ENCODE results near the gene RRP7A.
"Not testable (repeated sequence)": the region's sequence is repeated elsewhere in the genome, so short reads cannot be mapped to it uniquely, and the experiment has no call there.

RRP7A gene

DNA sequence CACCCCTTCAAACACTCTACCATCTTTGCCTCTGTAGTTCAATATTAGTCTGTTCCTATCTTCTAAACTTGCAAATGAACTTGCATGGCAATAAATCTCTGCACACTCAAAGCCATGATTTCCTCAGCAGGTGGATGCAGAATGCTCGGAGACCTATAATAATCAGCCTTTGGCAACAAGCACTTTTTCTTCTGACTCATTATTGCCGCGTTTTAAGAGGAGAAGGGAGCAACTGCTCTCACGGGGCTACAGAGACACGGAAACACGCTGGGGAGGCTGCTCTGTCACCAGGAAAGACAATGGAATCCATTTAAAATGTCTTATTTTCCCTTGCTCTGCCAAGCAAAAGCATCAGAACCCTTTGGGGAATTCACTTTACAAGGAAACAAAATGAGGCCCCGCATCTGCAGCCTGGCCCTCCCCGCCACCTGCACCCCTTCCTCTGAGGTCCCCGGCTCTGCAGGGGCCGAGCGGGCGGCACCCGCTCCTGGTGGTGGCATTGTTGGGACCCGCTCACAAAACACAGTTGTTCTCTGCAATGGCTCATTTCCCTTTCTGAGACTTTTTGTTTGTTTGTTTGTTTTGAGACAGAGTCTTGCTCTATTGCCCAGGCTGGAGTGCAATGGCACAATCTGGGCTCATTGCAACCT, 15.6 kb upstream of the RRP7A start:
- DNase-seq (ENCODE audit: low spot score), result not testable (repeated sequence)

DNA sequence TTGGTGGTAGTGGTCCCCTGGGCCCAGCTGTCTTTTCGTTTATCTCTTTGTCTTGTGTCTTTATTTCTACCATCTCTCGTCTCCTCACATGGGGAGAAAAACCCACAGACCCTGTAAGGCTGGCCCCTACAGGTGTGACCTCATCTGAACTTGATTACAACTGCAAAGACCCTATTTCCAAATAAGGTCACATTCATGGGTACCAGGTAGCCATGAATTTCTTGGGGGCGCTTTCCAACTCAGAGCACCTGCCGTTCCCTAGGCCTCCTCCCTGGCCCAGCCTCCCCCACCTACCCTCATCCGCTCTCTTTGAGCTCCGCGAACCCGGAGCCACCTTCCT, 14.0 kb upstream of the RRP7A start:
- DNase-seq (ENCODE audit: low spot score), result no peak

DNA sequence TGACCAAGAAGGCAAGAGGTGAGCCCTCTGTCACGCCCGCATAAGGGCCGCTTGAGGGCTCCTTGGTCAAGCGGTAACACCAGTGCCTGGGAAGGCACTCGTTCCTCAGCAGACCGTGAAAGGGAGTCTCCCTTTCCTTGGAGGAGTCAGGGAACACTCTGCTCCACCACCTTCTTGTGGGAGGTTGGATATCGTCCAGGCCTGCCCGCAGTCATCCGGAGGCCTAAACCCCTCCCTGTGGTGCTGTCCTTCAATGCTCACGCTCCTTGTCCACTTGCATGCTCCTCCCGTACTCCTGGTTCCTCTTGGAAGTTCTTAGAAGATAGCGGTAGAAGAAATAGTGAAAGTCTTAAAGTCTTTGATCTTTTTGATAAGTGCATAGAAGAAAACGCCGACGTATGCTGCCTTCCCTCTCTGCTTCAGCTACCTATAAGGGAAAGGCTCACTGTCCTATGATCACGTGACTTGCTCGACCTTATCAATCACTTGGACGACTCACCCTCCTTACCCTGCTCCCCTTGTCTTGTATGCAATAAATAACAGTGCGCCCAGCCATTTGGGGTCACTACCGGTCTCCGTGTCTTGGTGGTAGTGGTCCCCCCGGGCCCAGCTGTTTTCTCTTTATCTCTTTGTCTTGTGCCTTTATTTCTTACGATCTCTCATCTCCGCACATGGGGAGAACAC, 11.9 kb upstream of the RRP7A start:
- not testable (repeated sequence) for DNase-seq (ENCODE audit: low spot score)

DNA sequence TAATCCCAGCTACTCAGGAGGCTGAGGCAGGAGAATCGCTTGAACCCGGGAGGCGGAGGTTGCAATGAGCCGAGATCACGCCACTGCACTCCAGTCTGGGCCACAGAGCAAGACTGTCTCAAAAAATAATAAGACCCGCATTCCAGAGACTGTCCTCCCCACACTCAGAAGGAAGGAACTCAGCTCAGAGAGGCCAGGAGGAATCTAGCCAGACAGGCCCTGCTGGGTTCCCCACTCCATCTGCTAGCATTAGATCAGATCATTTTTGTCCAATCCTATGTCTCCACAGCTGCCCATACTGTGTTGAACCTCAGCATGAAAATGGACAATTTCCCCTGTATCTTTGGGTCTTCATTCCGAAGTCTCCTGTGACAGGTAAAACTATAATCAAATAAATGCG, 9.8 kb upstream of the RRP7A start:
- DNase-seq (ENCODE audit: low spot score), result not testable (repeated sequence)

DNA sequence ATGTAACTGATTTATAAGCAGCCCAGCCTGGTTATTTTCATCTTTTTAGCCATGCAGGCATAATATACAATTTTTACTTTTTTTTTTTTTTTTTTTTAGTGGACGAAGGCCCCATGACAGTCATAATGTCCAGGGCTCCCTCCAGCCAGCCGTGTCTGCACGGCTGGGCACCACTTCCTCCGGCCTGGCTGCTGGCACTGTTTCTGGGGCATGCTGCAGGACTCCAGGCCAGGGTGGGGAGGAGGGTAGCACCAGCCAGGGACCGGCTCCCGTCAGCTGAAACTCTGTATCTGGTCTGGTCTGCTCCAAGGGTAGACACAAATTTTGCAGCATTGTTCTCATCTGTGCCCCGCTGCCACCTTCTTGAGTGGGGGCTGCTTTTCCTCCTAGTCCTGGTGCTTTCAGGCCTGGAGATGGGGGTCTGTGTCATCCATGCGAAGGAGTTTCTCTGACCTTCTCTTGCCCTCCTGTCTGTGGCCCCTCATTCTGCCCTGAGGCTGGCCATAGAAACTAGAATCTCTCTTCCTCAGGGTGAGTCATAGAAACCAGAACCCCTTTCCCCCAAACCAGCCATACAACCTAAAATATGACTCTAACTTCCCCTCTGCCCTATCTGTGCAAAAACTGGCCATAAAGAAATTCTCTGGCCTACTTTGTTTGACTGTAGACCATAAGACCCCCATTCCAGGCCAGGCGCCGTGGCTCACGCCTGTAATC, 9.2 kb upstream of the RRP7A start:
- no peak for DNase-seq (ENCODE audit: low spot score)

DNA sequence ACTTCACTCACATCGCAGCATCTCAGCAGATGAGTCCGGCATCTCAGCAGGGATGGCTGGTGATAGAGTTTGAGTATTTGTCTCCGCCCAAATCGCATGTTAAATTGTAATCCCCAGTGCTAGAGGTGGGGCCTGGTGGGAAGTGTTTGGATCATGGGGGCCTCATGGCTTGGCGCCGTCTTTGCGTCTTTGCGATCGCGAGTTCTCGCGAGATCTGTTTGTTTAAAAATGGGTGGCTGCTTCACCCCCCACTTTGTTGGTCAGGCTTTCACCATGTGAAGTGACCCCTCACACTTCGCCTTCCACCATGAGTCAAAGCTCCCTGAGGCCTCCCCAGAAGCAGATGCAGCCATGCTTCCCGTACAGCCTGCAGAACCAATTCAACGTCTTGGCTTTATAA, 3.0 kb upstream of the RRP7A start:
- DNase-seq (ENCODE audit: low spot score), result no peak

DNA sequence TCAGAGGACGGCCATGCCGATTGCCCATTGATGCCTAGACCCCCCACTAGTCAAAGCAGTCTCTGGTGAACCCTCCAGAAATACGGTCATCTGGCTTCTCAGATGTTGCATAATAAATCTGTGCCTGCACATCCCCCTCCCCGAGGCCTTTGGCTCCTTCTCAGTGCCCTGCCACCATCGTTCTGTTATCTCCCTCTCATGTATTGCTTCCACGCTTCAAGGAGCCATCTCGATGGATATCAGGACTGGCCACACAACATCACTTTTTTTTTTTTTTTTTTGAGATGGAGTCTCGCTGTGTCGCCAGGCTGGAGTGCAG, 1.6 kb upstream of the RRP7A start:
- no peak for DNase-seq (ENCODE audit: low spot score)

DNA sequence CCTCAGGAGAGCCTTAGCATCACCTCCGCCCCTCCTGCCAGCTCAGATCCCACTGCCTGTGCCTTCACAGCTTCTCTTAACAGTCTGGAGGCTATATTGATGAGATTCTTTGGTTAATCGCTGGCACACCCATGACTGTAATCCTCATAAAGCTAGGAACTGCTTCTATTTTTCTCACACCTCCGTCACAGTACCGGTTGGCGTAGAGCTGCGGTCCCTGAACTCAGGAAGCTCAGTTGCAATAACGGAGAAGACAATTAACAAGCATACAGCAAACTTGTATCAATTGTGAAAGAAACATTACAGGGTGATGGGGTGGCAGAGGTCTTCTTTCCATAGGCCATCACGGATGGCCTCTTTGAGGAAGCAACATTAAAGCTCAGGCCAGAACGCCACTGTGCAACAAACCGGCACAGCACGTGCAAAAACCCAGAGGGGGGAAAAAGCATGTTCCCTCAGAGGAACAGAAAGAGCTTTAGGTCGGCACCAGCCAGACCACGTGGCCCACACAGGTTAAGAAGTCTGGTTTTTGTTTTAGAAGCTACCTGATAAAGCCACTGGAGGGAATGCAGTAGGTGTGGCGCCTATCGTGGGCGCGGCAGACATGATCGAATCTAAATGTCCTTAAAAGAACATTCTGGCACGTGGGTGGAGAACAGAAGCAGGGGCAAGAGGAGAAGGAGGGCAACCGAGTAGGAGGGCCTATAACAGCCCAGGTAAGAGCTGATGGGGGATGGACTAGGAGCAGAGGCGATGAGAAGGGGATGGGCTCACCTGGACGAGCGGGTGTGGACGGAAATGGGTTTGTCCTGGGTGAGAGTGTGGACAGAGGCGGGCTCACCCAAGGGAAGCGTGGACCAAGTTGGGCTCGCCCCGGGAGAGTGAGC, 715 bp downstream of the RRP7A start:
- DNase-seq (ENCODE audit: low spot score), result not testable (repeated sequence)

DNA sequence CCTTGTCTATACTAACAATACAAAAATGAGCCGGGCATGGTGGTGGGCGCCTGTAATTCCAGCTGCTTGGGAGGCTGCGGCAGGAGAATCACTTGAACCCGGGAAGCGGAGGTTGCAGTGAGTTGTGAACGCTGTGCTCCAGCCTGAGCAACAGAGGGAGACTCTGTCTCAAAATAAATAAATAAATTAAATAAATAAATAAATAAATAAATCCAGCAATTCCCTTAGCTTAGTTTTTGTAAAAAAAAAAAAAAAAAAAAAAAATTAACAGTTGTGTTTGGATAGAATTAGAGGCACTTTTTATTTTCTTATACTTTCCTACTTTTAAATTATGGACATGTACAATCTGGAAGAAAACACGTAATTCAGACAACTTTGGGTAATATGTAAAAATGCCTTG, 2.5 kb downstream of the RRP7A start:
- DNase-seq (ENCODE audit: low spot score), result not testable (repeated sequence)

DNA sequence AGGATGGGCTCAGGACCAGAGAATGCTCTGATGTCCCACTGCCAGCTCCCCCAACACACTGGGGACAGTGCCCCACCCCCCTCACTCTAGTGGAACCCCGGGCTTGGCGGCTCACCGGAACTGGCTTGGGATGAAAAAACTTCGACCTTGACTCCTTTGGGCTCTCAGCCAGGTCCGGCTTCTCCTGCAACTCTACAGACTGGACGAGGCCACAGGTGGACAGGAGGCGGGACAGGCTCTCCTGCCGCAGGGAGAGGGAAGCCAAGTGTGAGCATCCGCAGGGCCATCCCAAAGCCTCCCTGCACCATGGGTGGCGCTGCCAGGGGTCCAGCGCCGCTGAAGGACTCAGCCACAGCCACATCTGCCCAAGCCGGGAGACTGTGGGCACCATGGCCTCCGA, 3.7 kb downstream of the RRP7A start:
- no peak for DNase-seq (ENCODE audit: low spot score)

DNA sequence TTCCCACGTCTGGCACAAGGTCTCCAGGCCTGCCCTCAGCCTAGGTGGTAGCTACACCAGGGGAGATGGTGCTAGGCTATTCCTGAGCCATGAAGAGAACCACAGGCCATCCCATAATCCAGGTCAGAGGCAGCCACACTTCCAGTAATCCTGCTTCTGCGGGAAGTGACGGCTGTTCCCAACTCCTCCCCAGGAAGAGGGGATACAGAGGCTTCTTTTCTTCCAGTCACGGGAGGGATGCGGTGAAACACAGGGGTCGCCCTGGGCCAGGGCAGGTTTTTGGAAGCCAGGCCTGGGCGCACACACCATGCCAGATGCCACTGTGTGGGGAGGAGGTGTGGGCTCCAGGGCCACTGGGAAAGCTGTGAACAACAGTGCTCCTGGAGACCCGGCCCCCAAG, 4.3 kb downstream of the RRP7A start:
- not testable (repeated sequence) for DNase-seq (ENCODE audit: low spot score)

DNA sequence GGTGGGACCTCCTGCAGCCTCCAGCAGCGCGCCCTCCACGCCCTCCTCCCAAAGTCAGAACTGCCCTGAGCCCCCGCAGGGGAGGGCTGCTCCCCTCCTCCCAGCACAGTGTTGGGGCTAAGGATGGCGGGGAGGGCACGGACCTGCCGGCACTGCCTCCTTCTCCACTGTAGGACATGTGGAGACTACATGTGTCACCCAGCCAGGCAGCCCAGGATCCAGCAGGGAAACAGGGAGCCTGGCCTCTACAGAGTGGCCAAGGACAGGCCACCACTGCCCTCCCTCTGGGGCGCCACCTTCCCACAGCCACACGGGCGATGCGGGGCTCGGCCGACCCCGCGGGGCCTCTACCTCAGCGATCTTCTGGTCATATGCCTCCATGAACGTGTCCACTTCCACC, 5.3 kb downstream of the RRP7A start:
- not testable (repeated sequence) for DNase-seq (ENCODE audit: low spot score)

DNA sequence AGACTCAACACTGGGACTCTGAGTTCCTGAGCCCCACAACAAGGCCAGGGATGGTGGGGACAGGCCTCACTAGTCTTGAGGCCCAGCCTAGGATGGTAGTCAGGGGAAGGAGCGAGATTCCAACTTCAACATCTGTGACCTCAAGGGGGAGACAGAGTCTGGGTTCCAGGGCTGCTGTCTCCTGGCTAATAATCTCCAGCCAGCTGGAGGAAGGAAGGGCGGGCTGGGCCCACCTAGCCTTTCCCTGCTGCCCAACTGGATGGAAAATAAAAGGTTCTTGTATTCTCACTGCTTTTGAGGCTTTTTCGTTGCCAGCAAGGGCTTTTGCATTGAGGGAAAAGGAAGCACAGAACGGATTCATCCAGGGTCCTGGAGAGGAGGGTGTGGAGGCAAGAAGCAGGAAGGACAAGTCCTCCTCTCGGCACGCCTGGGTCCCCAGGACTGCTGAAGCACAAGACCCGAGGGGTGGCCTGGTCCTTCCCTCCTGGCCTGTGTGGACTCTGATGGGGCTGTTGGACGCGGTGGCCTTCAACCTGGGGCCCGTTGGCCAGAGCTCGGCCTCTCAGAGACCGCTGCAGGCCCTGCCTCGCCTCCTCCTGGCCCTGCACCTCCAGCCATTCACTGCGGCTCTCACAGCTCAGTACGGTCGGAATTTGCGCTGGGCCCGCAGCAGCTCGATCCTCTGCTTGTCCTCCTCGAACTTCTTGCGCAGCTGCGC, 7.2 kb downstream of the RRP7A start:
- DNase-seq (ENCODE audit: low spot score), result not testable (repeated sequence)

DNA sequence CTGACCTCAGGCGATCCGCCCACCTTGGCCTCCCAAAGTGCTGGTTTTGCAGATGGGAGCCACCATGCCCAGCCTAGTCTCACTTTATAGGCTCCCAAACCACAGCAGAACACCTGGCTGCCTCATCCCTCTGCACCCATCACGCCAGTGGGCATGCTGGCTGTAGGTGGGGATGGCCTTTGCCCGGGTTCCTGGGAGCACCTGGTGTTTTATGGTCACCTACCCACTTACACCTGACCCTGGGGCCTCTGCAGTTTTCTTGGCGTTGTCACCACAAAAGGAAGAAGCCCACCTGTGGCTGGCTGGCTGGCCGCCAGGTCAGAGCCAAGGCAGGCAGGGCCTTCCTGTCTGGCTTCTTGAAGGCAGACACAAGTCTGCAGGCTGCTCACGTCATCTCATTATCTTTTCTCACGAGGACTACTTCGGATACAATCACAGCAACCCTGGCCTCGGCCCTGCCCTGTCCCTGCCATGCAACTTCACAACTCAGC, 8.2 kb downstream of the RRP7A start:
- no peak for DNase-seq (ENCODE audit: low spot score)

DNA sequence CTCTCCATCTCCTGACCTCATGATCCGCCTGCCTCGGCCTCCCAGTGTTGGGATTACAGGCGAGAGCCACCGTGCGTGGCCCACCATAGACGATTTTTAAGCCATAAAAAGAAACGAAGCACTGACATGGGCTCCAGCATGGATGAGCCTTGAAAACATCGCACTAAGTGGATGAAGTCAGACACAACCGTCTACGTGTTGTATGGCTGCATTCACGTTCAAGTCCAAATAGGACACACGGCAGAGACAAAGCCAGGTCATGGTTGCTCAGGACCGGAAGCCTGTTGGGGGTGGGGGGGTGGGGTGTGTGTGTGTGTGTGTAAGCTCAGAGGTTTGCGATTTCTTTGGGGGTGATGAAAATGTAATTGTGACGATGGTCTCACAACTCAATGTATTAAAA, 10.0 kb downstream of the RRP7A start:
- DNase-seq (ENCODE audit: low spot score), result no peak

DNA sequence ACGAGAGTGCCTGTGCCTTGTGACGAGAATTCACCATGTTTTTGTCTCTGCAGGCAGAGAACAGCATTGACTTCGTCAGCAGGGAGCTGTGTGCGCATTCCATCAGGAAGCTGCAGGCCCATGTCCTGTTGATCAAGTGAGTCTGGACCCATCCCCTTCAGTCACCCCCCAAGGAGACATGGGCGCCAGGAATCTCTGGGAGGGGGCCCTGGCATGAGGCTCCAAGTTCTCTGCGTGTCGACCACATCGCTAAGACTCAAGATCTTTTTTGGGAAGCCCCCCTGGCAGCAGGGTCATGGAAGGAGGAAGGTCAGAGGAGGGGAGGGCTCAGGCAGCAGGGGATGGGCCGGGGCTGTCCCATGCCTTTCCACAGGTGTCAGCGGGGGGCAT, 10.6 kb downstream of the RRP7A start:
- not testable (repeated sequence) for DNase-seq (ENCODE audit: low spot score)

DNA sequence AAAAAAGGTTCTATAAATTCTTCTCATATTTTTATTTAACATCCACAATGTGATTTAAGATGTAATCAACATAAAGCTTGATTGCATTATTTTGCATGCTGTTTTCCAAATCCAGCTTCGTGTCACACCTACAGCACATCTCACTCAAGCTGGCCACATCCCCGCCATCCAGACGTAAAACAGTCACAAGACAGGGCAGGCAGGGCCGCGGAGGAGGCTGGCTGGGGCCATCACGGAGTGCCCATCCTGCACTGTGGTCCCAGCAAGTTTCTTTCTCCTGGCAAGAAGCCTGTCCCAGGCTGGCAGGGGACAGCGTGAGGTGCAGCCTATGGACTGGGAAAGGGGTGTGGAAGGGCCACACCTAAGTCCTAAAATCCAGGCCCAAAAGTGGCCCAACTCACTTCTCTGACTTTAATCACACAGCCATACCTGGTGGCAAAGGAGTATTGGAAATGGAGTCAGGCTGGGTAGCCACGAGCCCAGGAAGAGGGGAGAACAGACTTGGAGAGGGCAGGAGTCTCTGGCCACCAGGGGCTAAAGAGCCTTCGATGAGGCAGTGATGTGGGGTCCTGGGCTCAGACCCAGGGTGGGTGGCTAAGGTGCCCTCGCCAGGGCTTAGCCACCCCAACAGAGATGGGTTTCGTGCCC, 11.1 kb downstream of the RRP7A start:
- not testable (repeated sequence) for DNase-seq (ENCODE audit: low spot score)

DNA sequence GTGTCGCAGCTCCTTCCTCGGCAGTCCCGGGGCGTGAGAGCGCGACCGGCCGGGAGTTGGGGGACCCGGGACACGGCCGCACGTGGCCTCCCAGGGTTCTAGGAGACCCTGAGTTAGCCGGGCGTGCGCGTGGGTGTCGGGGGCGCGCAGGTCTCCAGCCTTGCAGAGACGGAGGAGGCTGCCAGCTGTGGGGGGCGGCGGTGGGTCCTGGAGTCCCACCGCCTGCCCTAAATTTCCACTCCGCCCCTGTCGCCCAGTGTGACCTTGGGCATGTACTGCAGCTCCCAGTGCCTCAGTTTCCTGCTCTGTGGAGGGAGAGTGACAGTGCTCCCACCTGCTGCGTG, 18.8 kb downstream of the RRP7A start:
- DNase-seq (ENCODE audit: low spot score), result no peak

DNA sequence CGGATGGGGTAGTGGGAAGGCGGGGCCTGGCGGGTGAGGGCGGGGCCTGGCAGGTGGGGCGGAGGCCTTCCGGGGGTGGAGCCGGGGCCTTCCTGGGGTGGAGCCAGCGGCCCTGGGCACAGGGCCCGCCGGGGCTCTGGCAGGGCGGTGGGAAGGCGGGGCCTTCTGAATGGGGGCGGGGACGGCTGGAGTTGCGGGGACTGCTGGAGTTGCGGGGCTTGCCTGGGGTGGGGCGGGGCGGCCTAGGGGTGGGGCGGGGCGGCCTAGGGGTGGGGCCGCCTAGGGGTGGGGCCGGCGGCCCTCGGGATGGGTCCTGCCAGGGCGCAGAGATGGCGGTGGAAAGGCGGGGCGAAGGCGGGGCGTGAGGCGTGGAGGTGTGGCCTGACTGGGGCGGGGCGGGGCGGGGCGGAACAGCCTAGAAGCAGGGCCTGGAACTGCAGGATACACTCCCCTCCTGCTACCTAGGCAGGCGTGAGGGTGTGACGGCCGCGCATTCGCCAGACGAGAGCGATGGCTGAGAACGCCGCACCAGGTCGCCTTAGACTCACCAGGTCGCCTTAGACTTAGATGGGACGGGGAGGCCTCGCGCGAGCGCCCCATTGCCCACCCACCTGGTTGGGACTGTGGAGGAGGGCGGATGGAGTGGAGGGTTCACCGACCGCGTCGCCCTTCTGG, 19.3 kb downstream of the RRP7A start:
- no peak for DNase-seq (ENCODE audit: low spot score)

DNA sequence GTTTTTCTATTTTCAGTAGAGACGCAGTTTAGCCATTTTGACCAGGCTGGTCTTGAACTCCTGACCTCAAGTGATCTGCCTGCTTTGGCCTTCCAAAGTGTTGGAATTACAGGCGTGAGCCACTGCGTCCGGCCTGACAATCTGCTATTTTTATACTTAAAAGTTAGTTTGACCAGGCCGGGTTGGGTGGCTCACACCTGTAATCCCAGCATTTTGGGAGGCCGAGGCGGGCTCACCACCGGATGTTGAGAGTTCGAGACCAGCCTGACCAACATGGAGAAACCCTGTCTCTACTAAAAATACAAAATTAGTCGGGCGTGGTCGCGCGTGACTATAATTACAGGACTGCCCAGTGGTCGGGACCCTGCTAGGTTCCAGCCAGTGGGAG, 19.8 kb downstream of the RRP7A start:
- DNase-seq (ENCODE audit: low spot score), result not testable (repeated sequence)

Data from HuH-7.5 (cell line).